ENCODE results near the gene CPAMD8. TPM values are rescaled to one million over a fixed set of nuclear protein-coding genes. Genes with fewer than 3 reads are reported as not detected.

The CPAMD8 gene
- under 1 TPM; 0.28 to 0.43 TPM for total RNA-seq

DNA sequence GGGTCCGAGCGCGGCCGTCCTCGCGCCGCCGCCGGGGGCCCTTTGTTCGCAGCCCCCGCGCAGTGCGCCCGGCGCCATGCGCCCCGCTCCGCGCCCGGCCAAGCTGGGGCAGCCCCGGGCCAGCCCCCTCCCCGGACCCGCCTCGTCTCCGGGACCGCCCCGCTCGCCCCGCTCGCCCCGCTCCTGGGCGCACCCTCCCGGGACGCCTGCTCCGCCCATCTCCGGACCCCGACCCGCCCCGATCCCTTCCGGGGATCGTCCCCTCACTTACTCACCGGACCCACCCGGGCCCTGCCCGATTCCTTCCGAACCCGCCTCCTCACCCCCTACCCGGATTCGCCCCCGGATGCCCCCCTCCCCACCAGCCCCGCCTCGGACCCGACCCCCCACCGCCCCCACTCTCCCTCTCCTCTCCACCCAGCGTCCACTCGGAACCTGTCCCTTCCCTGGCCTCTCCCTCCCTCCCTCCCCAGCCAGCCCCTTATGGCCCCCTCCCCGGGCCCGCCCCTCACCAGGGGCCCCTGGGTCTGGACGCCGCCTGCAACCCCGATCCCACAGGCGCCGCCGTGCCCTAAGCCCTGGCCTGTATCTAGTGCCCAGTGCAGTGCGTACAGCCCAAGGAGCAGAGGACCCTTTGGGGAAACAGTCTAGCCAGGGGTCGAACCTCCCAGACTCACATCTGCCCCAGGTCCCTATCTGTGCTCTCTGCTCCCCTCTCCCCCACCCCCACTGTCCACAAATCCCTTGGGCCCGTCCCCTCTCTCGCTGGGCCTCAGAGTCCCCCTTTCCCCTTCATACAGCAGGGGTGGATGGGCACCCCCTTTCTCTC is at the start of gene CPAMD8:
Gene CPAMD8 (minus strand): TSS at position 105 of the 829 bp plus-strand sequence. CDS start 168 bp downstream, outside the sequence.
- no peak for DNase-seq
- Mint-ChIP-seq H3K4me3 (peak within 1 kb of the TSS; percentile 53 to 68), H3K36me3 (ENCODE audit: insufficient read depth in 2 of 2) (peaks cover 4 to 6% of the 10 kb centered on the region in 2 donors), H3K4me1 (ENCODE audit: low read depth) (no peaks in the 10 kb centered on the region), H3K27me3 (ENCODE audit: low read depth) (peaks cover 45% of the 10 kb centered on the region), H3K27ac (no peak within 1 kb of the TSS), H3K9me3 (peaks cover 4% of the 10 kb centered on the region in 2 donors)
- peak; percentile 38 to 39 for ATAC-seq (replicated peaks in 1 of 2)

DNA sequence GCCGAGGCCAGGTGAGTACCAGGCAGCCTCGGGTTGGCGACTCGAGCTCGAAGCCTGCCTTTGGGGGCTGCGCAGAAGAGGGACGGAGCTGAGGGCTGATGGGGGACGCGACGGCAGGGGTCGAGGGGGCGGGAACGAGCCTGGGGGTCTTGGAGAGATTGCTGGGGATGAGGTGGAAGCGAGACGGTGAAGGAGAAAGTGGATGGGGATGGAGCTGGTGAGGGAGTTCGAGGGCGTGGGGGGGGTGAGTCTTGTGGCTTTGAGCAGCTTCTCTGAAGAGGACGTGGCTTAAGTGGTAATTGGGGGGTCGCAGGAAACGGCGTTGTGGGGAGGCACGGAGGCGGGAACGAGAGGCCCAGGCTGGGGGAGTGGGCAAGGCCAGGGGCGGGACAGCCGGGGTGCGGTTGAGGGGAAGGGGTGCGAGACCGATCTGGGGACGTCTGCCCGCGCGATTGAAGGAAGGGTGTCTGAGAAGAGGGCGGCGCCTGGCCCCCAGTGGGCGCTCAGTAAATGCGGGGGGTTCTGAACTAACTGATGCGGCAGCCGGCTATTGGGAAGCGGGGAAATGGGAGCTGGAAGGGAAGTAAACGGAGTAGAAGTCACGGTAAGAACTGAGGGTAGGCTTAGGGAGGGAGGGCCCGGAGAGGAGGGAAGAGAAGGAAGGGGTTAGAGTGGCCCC is 49.4 kb upstream of the CPAMD8 start:
- H3K4me3 Mint-ChIP-seq, result peak overlapping the region; percentile 99 to 100
- H3K4me1 Mint-ChIP-seq (ENCODE audit: low read depth), result peaks cover 74% of the 10 kb centered on the region
- peaks cover 9 to 16% of the 10 kb centered on the region in 2 donors for H3K36me3 Mint-ChIP-seq (ENCODE audit: insufficient read depth in 2 of 2)
- ATAC-seq (replicated peaks in 1 of 2), result peak in 1 of 2 donors; percentile 4
- H3K27ac Mint-ChIP-seq, result peak overlapping the region; percentile 97
- H3K9me3 Mint-ChIP-seq, result no peaks in the 10 kb centered on the region
- H3K27me3 Mint-ChIP-seq (ENCODE audit: low read depth), result no peaks in the 10 kb centered on the region
- DNase-seq, result peak; percentile 63 to 71

DNA sequence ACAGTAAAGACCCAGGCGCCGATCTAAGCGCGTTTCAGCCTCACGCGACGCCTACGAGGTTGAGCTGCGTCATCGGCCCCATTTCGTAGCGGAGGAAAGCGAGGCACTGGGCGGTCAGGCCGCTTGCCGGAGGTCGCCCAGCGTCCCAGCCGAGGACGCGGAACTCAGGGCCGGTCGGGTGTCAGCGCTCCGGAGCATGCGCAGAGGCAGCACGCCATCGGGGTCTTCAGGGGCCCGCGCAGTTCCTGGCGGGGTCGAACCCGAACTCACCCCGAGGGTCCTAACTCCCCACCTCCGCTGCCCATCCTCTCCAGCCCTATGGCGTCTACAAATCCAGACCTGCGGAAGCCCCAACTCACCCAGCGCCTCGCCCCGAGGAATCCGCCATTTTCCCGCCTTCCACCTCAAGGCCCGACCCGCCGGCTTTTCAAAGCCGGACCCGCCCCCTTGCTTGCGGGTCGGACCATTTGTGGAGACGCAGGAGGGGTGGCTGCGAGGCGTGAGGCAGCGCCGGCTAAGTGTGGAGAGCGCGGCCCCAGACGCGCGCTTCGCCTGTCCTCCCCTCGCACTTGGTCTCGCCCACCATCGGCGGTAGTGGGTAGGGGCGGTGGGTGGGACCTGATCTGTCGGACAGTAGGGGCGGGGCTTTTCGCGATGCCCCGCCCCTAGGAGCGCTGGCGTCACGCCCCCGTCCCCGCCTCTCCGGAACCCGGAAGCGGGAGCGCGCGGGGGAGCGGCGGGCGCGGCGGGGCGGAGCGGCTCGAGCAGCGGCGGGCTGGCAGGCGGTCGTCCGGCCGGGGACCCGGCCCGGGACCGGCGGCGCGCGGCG is 48.6 kb upstream of the CPAMD8 start, which contains the start of the genes HAUS8 and MYO9B:
Gene HAUS8 (minus strand): TSS at position 418 of the 829 bp plus-strand sequence. CDS start 30 bp downstream, at position 388.
Gene MYO9B (plus strand): TSS at position 743 of the 829 bp plus-strand sequence. CDS start 25,941 bp downstream, outside the sequence.
- H3K27me3 Mint-ChIP-seq (ENCODE audit: low read depth), result no peaks in the 10 kb centered on the region
- H3K4me3 Mint-ChIP-seq, result peak within 1 kb of the TSS; percentile 99 to 100
- DNase-seq (peak; percentile 100), ATAC-seq (replicated peaks in 1 of 2) (peak; percentile 83 to 84)
- peak within 1 kb of the TSS; percentile 97 for H3K27ac Mint-ChIP-seq
- peaks cover 72% of the 10 kb centered on the region for H3K4me1 Mint-ChIP-seq (ENCODE audit: low read depth)
- H3K36me3 Mint-ChIP-seq (ENCODE audit: insufficient read depth in 2 of 2), result peaks cover 9 to 17% of the 10 kb centered on the region in 2 donors
- H3K9me3 Mint-ChIP-seq, result no peaks in the 10 kb centered on the region

DNA sequence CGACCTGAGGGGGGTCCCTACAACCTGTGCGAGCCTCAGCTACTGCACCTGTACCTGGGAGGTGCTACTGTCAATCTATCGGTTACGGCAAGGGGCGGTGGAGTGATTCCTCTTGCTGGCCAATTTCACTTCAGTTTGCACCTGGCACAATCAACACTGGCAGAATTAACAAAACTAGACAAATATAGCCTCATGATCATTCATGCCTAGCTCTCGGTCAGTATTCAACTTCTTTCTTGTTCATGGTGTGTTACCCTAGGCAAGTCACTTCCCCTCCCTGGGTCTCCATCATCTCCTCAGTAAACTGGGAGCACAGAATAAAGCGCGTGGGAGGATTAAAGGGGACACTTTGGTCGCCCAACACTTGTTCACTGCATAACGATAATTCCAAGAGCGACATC is 48.0 kb upstream of the CPAMD8 start:
- ATAC-seq (replicated peaks in 1 of 2), result no peak
- Mint-ChIP-seq H3K4me3 (peak overlapping the region; percentile 99 to 100), H3K4me1 (ENCODE audit: low read depth) (peaks cover 72% of the 10 kb centered on the region), H3K27me3 (ENCODE audit: low read depth) (no peaks in the 10 kb centered on the region), H3K9me3 (no peaks in the 10 kb centered on the region), H3K36me3 (ENCODE audit: insufficient read depth in 2 of 2) (peaks cover 9 to 17% of the 10 kb centered on the region in 2 donors), H3K27ac (peak overlapping the region; percentile 92)
- DNase-seq, result no peak

DNA sequence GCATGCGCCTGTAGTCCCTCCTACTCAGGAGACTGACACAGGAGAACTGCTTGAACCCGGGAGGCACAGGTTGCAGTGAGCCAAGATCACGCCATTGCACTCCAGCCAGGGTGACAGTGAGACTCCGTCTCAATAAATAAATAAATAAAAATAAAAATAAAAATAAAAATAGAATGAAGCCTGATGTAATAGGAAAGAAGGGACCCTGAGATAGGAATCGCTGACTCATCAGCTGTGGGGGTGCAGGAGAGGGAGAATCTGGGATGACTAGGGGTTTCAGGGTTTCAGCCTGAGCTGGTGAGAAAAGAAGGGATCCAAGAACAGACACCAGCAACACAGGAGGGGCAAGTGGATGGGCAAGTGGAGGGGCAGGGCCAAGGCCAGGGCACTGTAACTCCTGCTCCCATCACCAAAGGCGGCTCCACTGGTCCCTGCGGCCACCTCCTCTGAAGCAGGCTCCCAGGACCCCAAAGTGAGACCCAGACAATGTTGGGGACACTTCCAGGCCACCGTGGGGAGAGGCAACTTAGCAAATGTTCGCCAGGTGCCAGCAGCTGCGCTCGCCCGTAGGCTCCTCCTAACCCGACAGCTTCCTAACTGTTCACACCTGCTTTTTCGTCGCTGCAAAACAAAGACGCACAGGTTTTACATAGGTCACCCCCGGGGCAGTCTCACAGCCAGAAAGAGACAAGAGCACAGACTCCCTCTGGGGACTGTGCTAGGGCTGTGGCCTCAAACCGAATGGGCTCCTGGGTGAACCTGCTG is 47.4 kb upstream of the CPAMD8 start:
- Mint-ChIP-seq H3K4me1 (ENCODE audit: low read depth) (peaks cover 66% of the 10 kb centered on the region), H3K4me3 (peak overlapping the region; percentile 99 to 100), H3K9me3 (no peaks in the 10 kb centered on the region), H3K36me3 (ENCODE audit: insufficient read depth in 2 of 2) (peaks cover 9 to 17% of the 10 kb centered on the region in 2 donors), H3K27ac (peak overlapping the region; percentile 92), H3K27me3 (ENCODE audit: low read depth) (no peaks in the 10 kb centered on the region)
- DNase-seq (no peak), ATAC-seq (replicated peaks in 1 of 2) (no peak)

DNA sequence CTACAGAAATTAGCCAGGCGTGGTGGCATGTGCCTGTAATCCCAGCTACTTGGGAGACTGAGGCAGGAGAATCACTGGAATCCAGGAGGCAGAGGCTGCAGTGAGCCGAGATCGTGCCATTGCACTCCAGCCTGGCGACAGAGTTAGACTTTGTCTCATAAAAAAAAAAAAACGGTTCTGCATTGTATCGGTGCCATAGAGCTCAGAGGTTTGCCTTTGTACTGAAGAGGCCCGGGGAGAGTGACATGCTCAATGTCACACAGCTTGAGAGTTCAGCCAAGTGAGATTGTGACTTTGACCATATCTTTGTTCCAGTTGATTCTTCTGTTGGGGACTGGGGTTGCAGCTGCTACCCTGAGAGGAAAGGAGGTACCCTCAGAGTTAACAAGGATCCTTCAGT is 44.3 kb upstream of the CPAMD8 start:
- H3K36me3 Mint-ChIP-seq (ENCODE audit: insufficient read depth in 2 of 2), result peaks cover 10 to 29% of the 10 kb centered on the region in 2 donors
- DNase-seq, result no peak
- no peak overlapping the region for H3K4me3 Mint-ChIP-seq
- H3K27ac Mint-ChIP-seq, result no peak overlapping the region
- ATAC-seq (replicated peaks in 1 of 2), result no peak
- peaks cover 52% of the 10 kb centered on the region for H3K4me1 Mint-ChIP-seq (ENCODE audit: low read depth)
- H3K27me3 Mint-ChIP-seq (ENCODE audit: low read depth), result no peaks in the 10 kb centered on the region
- H3K9me3 Mint-ChIP-seq, result no peaks in the 10 kb centered on the region

DNA sequence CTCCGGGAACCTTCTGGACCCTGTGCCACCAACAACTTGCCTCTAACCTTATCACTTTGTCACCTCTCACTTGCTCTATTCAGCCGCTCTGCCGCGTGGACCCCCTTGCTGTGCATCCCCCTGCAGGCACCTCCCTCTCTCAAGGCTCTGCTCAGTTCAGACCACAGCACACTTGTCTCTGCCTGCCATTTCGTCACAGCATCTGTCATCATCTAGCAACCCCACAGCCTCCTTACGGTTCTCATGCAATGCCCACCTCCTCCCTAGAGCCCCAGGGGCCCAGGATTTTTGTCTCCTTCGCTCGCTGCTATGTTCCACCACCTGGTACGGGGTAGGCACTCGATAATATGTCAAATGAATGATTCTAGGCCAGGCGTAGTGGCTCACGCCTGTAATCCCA is 43.8 kb upstream of the CPAMD8 start:
- Mint-ChIP-seq H3K4me1 (ENCODE audit: low read depth) (peaks cover 57% of the 10 kb centered on the region), H3K36me3 (ENCODE audit: insufficient read depth in 2 of 2) (peaks cover 9 to 29% of the 10 kb centered on the region in 2 donors), H3K9me3 (no peaks in the 10 kb centered on the region)

DNA sequence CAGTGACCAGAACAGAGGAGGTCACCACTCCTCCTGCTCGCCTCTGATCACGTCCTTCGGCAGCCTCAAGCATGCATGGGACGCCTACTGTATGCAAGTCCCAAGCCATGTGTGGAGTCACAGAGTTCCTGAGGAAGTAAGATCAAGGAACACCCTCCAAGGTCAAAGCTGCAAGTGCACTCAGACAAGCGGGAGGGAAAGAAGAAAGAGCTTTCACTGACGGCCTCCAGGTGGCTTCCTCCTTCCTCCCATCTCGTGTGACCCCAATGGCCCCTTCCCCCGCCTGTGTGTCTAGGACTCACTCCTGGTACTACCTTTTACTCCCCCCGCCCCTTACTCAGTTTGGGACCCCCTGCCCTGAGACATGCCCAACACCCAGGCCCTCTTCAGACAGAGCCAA is 42.6 kb upstream of the CPAMD8 start:
- peaks cover 6 to 34% of the 10 kb centered on the region in 2 donors for H3K36me3 Mint-ChIP-seq (ENCODE audit: insufficient read depth in 2 of 2)
- no peak overlapping the region for H3K4me3 Mint-ChIP-seq
- DNase-seq, result no peak
- no peak overlapping the region for H3K27ac Mint-ChIP-seq
- H3K27me3 Mint-ChIP-seq (ENCODE audit: low read depth), result no peaks in the 10 kb centered on the region
- no peaks in the 10 kb centered on the region for H3K9me3 Mint-ChIP-seq
- H3K4me1 Mint-ChIP-seq (ENCODE audit: low read depth), result peaks cover 62% of the 10 kb centered on the region
- no peak for ATAC-seq (replicated peaks in 1 of 2)

More for the DNA sequence above, 43.8 kb upstream of the CPAMD8 start:
- no peak overlapping the region for H3K4me3 Mint-ChIP-seq
- H3K27ac Mint-ChIP-seq, result no peak overlapping the region
- no peak for ATAC-seq (replicated peaks in 1 of 2)
- H3K27me3 Mint-ChIP-seq (ENCODE audit: low read depth), result no peaks in the 10 kb centered on the region
- no peak for DNase-seq

DNA sequence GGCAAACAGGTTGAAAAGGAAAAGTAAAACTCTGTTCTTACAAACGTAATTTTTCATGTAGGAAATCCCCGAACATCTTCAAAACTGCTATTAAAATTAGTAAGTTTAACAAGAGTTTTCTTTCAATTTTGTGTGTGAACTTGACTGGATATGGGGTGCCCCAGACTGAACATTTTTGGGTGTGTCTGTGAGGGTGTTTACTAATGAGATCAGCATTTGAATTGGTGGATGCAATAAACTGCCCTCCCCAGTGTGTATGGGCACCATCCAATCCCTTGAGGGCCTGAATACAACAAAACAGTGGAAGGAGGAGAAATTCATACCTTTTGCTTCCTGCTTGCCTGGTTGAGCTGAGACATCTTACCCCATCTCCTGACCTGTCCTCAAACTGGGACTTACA is 36.8 kb upstream of the CPAMD8 start:
- peaks cover 54% of the 10 kb centered on the region for H3K4me1 Mint-ChIP-seq (ENCODE audit: low read depth)
- H3K9me3 Mint-ChIP-seq, result no peaks in the 10 kb centered on the region
- no peaks in the 10 kb centered on the region for H3K27me3 Mint-ChIP-seq (ENCODE audit: low read depth)
- peaks cover 9 to 45% of the 10 kb centered on the region in 2 donors for H3K36me3 Mint-ChIP-seq (ENCODE audit: insufficient read depth in 2 of 2)
- DNase-seq (no peak), ATAC-seq (replicated peaks in 1 of 2) (peak in 1 of 2 donors; percentile 55)
- no peak overlapping the region for H3K27ac Mint-ChIP-seq
- peak overlapping the region in 1 of 2 donors; percentile 15 for H3K4me3 Mint-ChIP-seq

DNA sequence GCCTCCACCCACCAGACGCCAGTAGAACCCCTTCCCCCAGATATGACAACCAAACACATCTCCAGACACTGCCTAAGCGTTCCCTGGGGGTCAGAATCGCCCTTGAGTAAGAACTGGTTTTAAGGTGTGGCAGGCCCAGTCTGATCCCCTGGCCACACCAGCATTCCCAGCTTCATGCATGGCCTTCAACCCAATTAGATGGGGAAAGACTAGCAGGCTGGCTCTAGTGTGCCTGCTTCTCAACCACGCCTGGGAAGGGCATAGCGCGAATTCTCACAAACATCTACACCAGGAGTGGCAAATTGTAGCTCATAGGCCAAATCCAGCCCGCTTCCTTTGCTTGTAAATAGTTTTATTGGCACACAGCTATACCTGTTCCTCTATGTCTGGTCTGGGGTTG is 35.1 kb upstream of the CPAMD8 start:
- H3K9me3 Mint-ChIP-seq, result no peaks in the 10 kb centered on the region
- H3K36me3 Mint-ChIP-seq (ENCODE audit: insufficient read depth in 2 of 2), result peaks cover 8 to 36% of the 10 kb centered on the region in 2 donors
- no peak overlapping the region for H3K27ac Mint-ChIP-seq
- no peak for ATAC-seq (replicated peaks in 1 of 2)
- no peak overlapping the region for H3K4me3 Mint-ChIP-seq
- H3K4me1 Mint-ChIP-seq (ENCODE audit: low read depth), result peaks cover 46% of the 10 kb centered on the region
- no peaks in the 10 kb centered on the region for H3K27me3 Mint-ChIP-seq (ENCODE audit: low read depth)
- no peak for DNase-seq

DNA sequence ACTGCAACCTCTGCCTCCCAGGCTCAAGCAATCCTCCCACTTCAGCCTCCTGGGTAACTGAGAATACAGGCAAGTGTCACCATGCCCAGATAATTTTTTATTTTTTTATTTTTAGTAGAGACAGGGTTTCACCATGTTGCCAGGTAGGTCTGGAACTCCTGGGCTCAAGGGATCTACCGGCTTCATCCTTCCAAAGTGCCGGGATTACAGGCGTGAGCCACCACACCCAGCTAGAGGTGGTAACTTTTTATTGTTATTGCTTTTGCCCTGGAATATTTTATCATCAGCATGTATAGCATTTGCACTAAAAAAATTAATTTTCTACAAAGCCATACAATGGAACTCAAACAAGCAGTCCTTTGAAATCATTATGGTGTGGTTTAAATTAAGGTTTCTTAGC is 34.6 kb upstream of the CPAMD8 start:
- H3K9me3 Mint-ChIP-seq, result no peaks in the 10 kb centered on the region
- no peak overlapping the region for H3K4me3 Mint-ChIP-seq
- no peak for ATAC-seq (replicated peaks in 1 of 2)
- no peaks in the 10 kb centered on the region for H3K27me3 Mint-ChIP-seq (ENCODE audit: low read depth)
- no peak overlapping the region for H3K27ac Mint-ChIP-seq
- peaks cover 8 to 31% of the 10 kb centered on the region in 2 donors for H3K36me3 Mint-ChIP-seq (ENCODE audit: insufficient read depth in 2 of 2)
- H3K4me1 Mint-ChIP-seq (ENCODE audit: low read depth), result peaks cover 42% of the 10 kb centered on the region
- DNase-seq, result no peak

DNA sequence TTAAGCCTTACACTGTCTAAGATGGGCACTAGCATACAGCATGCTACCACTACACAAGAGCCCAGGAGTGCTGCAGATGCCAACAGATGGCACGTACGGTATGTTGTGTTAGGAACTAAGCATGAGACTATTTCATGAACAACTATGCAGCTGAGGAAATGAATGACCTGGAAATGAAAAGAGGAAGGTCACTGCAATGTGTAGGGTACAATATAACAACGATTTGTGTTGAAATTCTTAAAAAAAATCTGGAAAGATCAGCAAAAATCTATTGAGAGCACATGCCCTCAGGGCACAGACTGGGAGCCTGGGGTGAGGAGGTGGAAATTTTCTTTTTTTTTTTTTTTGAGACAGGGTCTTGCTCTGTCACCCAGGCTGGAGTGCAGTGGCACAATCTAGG is 34.2 kb upstream of the CPAMD8 start:
- Mint-ChIP-seq H3K9me3 (no peaks in the 10 kb centered on the region), H3K36me3 (ENCODE audit: insufficient read depth in 2 of 2) (peaks cover 8 to 30% of the 10 kb centered on the region in 2 donors), H3K4me3 (no peak overlapping the region), H3K27ac (no peak overlapping the region), H3K4me1 (ENCODE audit: low read depth) (peaks cover 37% of the 10 kb centered on the region), H3K27me3 (ENCODE audit: low read depth) (no peaks in the 10 kb centered on the region)
- no peak for DNase-seq
- ATAC-seq (replicated peaks in 1 of 2), result no peak
